IPS-18a (cell line): ENCODE data around the gene SOX6.

ENCODE experiments used
- H3K27ac ChIP-seq: one replicate; pipeline ENCODE4 v1.5.1; 2013; ENCODE audit warnings: low read length
- H3K27me3 ChIP-seq: one replicate; pipeline ENCODE4 v1.6.1; 2013; ENCODE audit warnings: mild to moderate bottlenecking, low read length; ENCODE audit not compliant: control insufficient read depth, insufficient read depth
- H3K36me3 ChIP-seq: one replicate; pipeline ENCODE4 v1.6.1; 2013; ENCODE audit warnings: low read depth, low read length; ENCODE audit not compliant: control insufficient read depth
- H3K4me1 ChIP-seq: one replicate; pipeline ENCODE4 v1.6.1; 2013; ENCODE audit warnings: low read depth, low read length; ENCODE audit not compliant: control insufficient read depth
- H3K4me3 ChIP-seq: one replicate; pipeline ENCODE4 v1.5.1; 2013; ENCODE audit warnings: low read length
- H3K9ac ChIP-seq: one replicate; pipeline ENCODE4 v1.6.1; 2013; ENCODE audit warnings: mild to moderate bottlenecking, low read length, moderate library complexity
- H3K9me3 ChIP-seq: one replicate; pipeline ENCODE4 v1.6.1; 2013; ENCODE audit warnings: low read depth, low read length; ENCODE audit not compliant: control insufficient read depth

Gene SOX6

DNA sequence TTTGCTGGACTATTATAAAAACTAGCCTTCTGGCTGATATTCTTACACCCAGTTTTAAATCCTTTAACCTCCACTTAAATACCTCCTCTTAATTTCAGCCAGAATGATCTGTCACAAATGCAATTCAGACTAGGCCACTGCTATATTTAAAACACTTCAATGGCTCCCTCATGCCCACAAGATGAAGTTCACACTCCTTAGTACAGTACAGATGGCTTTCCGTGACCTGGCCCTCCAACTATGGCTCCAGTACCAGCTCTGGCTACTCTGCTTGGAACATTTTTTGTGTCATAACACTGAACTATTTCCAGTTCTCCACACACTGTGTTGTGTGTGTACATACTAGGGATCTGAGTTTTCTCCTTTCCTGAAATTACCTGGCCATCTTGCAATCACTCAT is 353.4 kb downstream of the SOX6 start:
- no peak overlapping the region for H3K27ac ChIP-seq
- no peaks in the 10 kb centered on the region for H3K36me3 ChIP-seq
- H3K9ac ChIP-seq: no peak overlapping the region
- no peak overlapping the region for H3K4me3 ChIP-seq
- no peaks in the 10 kb centered on the region for H3K27me3 ChIP-seq
- no peaks in the 10 kb centered on the region for H3K9me3 ChIP-seq
- H3K4me1 ChIP-seq: no peaks in the 10 kb centered on the region

DNA sequence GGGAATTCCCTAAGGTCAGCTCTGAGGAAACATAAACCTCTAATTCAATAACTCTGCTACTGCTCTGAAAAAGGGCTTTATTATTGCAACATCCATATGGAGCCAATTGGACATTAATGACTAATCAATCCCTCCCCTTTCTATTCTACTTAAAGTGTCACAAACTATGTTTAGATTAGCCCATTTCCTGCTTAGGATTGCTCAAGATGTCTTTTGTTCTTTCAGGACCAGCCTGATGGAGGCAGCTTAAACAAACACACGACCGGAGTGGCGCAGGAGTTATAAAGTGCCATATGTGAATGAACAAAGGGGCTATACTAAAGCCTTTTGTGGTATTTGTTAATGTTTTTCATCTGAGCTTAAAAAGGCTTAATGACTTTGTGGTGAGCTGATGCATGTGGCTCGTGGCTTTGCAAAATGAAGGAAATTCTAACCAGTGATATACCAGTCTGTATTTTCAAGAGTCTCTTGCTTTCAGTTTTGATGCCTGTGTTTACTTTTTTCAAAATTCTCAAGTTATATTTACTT is 354.4 kb downstream of the SOX6 start:
- no peaks in the 10 kb centered on the region for H3K9me3 ChIP-seq
- H3K4me1 ChIP-seq: no peaks in the 10 kb centered on the region
- H3K36me3 ChIP-seq: no peaks in the 10 kb centered on the region
- H3K27ac ChIP-seq: no peak overlapping the region
- H3K9ac ChIP-seq: no peak overlapping the region
- H3K4me3 ChIP-seq: no peak overlapping the region
- no peaks in the 10 kb centered on the region for H3K27me3 ChIP-seq

DNA sequence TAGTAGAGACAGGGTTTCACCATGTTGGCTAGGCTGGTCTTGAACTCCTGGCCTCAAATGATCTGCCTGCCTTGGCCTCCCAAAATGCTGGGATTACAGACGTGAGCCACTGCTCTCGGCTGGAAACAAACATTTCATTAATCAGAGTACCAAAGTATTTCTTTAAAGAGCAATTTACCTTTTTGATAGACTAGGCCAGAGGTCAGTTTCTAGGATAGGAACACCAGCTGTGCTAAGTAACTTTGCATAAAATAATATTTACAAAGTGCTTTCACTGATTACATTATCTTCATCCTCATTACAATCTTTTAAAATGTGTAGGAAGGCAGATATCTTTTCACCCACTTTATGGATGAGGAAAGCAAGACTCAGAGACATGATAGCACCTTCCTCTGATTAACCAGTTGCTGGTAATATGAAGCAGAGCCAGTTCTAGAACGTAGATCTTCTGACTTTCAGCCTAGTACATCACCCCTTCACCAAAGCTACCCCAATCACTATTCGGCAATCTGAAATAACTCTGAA is 355.2 kb downstream of the SOX6 start:
- H3K9ac ChIP-seq: no peak overlapping the region
- no peaks in the 10 kb centered on the region for H3K4me1 ChIP-seq
- H3K4me3 ChIP-seq: no peak overlapping the region
- H3K9me3 ChIP-seq: no peaks in the 10 kb centered on the region
- no peaks in the 10 kb centered on the region for H3K36me3 ChIP-seq
- peaks cover 4% of the 10 kb centered on the region for H3K27me3 ChIP-seq
- no peak overlapping the region for H3K27ac ChIP-seq

DNA sequence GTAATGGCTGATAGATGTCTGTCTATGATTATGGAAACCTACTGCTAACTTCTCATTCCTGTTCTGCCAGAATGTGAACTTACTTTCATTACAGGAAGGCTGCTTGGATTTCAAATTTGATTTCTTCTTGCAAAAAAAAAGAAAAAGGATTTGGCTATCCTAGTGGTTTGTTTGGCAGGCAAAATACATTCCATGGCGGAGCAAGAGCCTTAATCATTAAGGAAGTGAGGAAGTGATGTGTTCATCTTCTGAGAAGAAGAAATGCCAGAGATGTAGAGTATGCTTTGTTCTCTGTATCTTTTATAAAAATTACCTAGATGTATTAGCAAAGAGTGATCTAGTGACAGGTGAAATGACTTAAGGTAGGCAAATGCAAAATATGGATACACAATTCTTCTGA is 356.3 kb downstream of the SOX6 start:
- peaks cover 15% of the 10 kb centered on the region for H3K27me3 ChIP-seq
- H3K9me3 ChIP-seq: no peaks in the 10 kb centered on the region
- H3K36me3 ChIP-seq: no peaks in the 10 kb centered on the region
- no peak overlapping the region for H3K27ac ChIP-seq
- no peak overlapping the region for H3K4me3 ChIP-seq
- no peaks in the 10 kb centered on the region for H3K4me1 ChIP-seq
- no peak overlapping the region for H3K9ac ChIP-seq

DNA sequence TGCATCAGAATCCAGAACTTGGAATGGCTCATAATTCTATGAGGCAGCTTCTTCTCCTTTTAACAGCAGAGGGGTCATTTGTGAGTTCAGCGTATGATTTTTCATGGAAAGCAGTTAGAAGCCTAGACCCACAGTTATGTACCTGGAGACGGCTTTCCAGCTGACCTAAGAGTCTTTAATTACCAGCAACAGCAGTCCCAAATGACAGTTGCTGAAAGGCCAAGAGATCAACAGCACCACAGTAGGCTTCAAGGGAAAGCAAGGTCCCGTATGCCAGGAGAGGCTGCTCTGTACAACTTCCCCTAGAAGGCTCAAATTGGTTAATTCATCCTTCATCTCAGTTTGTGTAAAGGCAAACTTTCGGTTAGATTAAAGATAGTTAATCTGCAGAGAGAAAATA is 363.0 kb downstream of the SOX6 start:
- no peaks in the 10 kb centered on the region for H3K36me3 ChIP-seq
- no peak overlapping the region for H3K27ac ChIP-seq
- peaks cover 82% of the 10 kb centered on the region for H3K27me3 ChIP-seq
- peaks cover 7% of the 10 kb centered on the region for H3K4me1 ChIP-seq
- no peak overlapping the region for H3K9ac ChIP-seq
- no peak overlapping the region for H3K4me3 ChIP-seq
- H3K9me3 ChIP-seq: no peaks in the 10 kb centered on the region

DNA sequence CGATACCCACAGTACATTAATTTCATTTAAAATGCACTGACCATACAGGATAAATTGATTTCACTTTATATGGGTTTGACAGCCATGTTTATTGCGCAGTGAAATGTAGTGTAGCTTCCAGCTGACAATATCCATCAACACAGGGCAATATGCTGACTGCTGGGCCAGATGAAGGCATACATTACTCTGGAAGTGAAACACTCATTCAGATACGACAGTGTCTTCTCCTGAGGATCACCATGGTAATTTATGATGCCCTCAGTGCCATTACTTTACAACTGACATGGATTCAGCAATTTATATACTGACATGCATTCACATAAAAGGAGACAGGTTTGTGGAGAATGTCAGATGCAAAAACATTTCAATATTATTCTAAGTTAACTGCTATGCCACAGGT is 365.1 kb downstream of the SOX6 start:
- H3K4me3 ChIP-seq: no peak overlapping the region
- no peaks in the 10 kb centered on the region for H3K36me3 ChIP-seq
- H3K4me1 ChIP-seq: peaks cover 7% of the 10 kb centered on the region
- H3K9ac ChIP-seq: no peak overlapping the region
- peaks cover 84% of the 10 kb centered on the region for H3K27me3 ChIP-seq
- no peak overlapping the region for H3K27ac ChIP-seq
- no peaks in the 10 kb centered on the region for H3K9me3 ChIP-seq

DNA sequence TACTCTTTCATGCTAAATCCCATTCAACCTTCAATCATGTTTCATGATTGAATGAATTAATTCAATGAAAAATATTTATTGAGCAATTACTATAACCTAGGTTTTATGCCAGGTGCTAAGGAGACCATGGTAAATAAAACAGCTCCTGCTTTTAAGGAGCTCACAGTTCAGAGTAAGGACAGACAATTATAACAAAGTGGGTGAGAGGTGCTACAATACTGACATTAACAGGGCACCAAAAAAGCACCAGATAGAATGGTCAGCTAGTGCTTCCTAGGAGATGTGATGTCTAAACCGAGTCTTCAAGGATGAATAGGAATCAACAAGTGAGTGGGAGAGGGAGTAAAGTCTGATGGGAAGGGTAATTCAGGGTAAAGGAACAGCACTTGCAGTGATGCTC is 366.7 kb downstream of the SOX6 start:
- peaks cover 7% of the 10 kb centered on the region for H3K4me1 ChIP-seq
- no peaks in the 10 kb centered on the region for H3K9me3 ChIP-seq
- peaks cover 68% of the 10 kb centered on the region for H3K27me3 ChIP-seq
- no peak overlapping the region for H3K27ac ChIP-seq
- no peaks in the 10 kb centered on the region for H3K36me3 ChIP-seq
- no peak overlapping the region for H3K4me3 ChIP-seq
- no peak overlapping the region for H3K9ac ChIP-seq

DNA sequence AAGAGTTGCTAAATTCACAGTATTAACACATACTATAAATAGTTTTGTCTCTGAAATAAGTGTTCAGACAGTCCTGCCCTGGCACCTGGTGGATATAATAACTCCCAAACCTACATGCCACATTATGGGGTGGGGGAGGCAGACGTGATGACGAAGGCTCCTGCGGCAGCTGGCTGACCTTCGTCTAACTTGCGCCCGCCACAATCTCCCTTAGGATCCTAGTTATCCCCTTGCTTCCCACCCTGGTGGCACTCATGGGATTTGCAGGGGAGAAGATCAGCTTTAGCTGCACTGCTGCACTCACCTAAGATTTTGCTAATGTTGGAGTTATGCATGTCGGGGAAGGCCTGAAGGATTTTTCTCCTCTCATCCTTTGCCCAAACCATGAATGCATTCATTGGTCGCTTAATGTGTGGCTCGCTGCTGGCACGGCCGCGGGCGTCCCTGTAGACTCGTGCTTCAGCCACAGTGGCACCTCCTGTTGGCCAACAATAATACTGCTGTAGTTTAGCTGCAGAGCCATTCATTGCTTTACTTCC is 367.6 kb downstream of the SOX6 start:
- Histone ChIP-seq H3K36me3 (no peaks in the 10 kb centered on the region), H3K27ac (no peak overlapping the region), H3K9ac (no peak overlapping the region), H3K27me3 (peaks cover 59% of the 10 kb centered on the region), H3K4me3 (peak overlapping the region; percentile 40), H3K4me1 (peaks cover 7% of the 10 kb centered on the region), H3K9me3 (no peaks in the 10 kb centered on the region)

DNA sequence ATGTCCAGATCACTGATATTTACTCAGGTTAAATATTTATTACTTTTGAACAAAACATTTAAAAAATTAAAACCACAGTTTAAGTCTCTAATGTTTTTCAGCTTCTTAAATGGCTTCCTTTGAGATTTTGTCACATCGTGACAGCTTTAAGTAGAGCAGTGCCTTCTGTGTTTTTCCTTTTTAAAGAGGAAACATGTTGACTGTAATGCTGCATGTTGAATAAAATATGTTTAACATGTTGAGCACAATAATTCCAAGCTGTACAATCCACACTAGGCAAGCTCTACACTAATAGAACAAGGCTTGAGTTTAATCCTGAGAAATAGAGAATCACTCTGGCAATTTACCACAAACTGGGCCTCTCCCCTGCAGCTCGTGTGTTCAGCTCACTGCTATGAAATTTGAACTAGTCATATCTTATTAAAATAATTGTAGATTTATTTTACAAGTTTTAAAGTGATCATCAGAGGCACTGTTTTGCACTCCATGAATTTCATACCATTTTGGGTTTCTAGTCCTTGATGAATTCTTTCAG is 368.3 kb downstream of the SOX6 start:
- Histone ChIP-seq H3K27me3 (peaks cover 52% of the 10 kb centered on the region), H3K9me3 (no peaks in the 10 kb centered on the region), H3K9ac (no peak overlapping the region), H3K36me3 (no peaks in the 10 kb centered on the region), H3K4me1 (peaks cover 7% of the 10 kb centered on the region), H3K27ac (no peak overlapping the region), H3K4me3 (no peak overlapping the region)

DNA sequence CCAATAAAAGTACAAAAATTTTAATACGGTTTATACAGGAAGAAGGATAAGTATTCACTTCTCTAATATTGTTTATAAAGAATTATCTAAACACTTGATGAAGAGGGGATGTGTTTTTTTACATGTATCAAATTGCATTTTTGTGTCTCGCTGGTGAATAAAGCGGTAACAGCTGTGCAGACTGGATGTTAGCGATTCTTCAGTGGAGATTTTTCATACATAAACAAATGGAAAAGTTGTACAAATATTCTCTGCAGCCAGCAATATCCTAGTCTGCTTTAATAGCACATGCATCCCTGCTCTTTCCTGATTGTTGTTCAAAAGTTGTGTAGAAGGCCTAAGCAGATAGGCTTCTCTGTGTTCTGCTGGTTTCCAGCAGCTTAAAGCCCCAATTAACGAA is 369.3 kb downstream of the SOX6 start:
- peaks cover under 1% of the 10 kb centered on the region for H3K4me1 ChIP-seq
- H3K36me3 ChIP-seq: no peaks in the 10 kb centered on the region
- no peak overlapping the region for H3K9ac ChIP-seq
- no peak overlapping the region for H3K4me3 ChIP-seq
- H3K27ac ChIP-seq: no peak overlapping the region
- H3K27me3 ChIP-seq: peaks cover 42% of the 10 kb centered on the region
- no peaks in the 10 kb centered on the region for H3K9me3 ChIP-seq

DNA sequence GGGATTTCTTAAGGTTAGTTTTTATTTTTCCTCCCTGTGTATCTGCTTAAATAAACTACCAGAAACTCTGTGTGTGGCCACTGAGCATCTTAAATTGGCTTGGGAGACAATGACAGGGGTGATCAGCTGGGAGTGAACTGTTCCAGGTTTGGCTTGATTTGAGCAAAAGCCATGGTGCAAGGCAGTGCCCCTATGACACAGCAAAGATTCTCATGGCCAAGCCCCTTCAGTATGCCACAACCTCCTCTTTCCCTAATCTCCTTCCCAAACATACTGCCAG is 370.5 kb downstream of the SOX6 start:
- H3K9me3 ChIP-seq: no peaks in the 10 kb centered on the region
- no peak overlapping the region for H3K27ac ChIP-seq
- H3K4me3 ChIP-seq: no peak overlapping the region
- H3K27me3 ChIP-seq: peaks cover 30% of the 10 kb centered on the region
- H3K4me1 ChIP-seq: no peaks in the 10 kb centered on the region
- no peak overlapping the region for H3K9ac ChIP-seq
- no peaks in the 10 kb centered on the region for H3K36me3 ChIP-seq

DNA sequence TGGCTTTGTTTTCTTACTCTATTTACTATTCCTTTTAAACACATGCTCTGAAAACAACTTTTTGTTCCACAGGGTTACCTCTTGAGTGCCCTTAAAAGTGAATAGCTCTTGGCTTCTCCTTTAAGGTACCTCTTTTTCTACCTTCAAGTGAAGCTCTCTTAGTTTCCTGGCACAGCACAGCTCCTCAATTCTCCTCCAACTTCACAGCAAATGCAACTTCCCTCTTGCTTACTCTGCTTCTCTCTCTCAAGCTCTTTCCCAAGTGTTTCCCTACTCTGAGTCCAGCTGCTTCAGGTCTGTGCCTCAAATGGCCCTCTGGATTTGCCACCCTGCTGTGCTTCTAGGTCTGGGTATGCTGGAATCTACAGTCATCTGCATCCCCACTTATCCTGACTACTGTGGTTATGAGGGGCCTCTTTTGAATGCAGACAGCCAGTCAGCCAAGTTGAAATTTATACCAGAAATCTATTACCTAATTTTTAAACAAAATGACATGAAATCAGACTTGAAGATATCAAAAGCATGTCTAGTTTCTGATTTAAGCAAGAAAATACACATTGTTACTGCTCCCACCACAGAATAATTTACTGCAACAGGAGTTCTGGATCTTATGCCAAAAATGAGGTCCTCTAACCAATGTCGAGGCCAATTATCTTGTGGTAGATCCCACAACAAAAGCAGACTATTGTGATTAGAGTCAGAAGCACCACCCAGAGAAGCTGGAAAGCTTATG is 371.1 kb downstream of the SOX6 start:
- Histone ChIP-seq H3K9me3 (no peaks in the 10 kb centered on the region), H3K4me3 (no peak overlapping the region), H3K36me3 (no peaks in the 10 kb centered on the region), H3K27me3 (peaks cover 24% of the 10 kb centered on the region), H3K27ac (no peak overlapping the region), H3K9ac (no peak overlapping the region), H3K4me1 (no peaks in the 10 kb centered on the region)
